ENCODE measurements around the gene TOP2B. TPM values are rescaled to one million over a fixed set of nuclear protein-coding genes. Genes with fewer than 3 reads are reported as not detected.

TOP2B gene
- total RNA-seq, 1 donor from 2014 or later = 200 TPM

- no peak for TF ChIP-seq CTCF (IDR thresholded peaks at IDR 0.05; ENCODE audit: unreplicated experiment)
- H3K9me3 Mint-ChIP-seq (ENCODE audit: low read depth) = no peaks in the 10 kb centered on the region
- no peak for DNase-seq (ENCODE audit: low spot score, unreplicated experiment)
- H3K27ac Mint-ChIP-seq = no peak overlapping the region
- no peaks in the 10 kb centered on the region for H3K36me3 Mint-ChIP-seq (ENCODE audit: insufficient read depth)
- no peak overlapping the region for H3K4me3 Mint-ChIP-seq (ENCODE audit: low read depth)
- H3K4me1 Mint-ChIP-seq (ENCODE audit: low read depth) = peaks cover 3% of the 10 kb centered on the region
- H3K27me3 Mint-ChIP-seq = peaks cover 3% of the 10 kb centered on the region
Observed at GRCh38 chr3:25683882-25684281, 19.2 kb upstream of the TOP2B start.

- no peak for TF ChIP-seq CTCF (IDR thresholded peaks at IDR 0.05; ENCODE audit: unreplicated experiment)
- no peaks in the 10 kb centered on the region for H3K9me3 Mint-ChIP-seq (ENCODE audit: low read depth)
- H3K27ac Mint-ChIP-seq = no peak overlapping the region
Observed at GRCh38 chr3:25683410-25683809, 18.7 kb upstream of the TOP2B start.

GRCh38 chr3:25679642-25680302 is 15.1 kb upstream of the TOP2B start:
- TF ChIP-seq CTCF (IDR thresholded peaks at IDR 0.05; ENCODE audit: unreplicated experiment) = no peak
- Mint-ChIP-seq H3K27ac (no peak overlapping the region), H3K4me3 (ENCODE audit: low read depth) (no peak overlapping the region), H3K4me1 (ENCODE audit: low read depth) (peaks cover 18% of the 10 kb centered on the region), H3K27me3 (no peaks in the 10 kb centered on the region), H3K36me3 (ENCODE audit: insufficient read depth) (no peaks in the 10 kb centered on the region), H3K9me3 (ENCODE audit: low read depth) (no peaks in the 10 kb centered on the region)
- DNase-seq (ENCODE audit: low spot score, unreplicated experiment) = no peak

More at GRCh38 chr3:25683410-25683809, 18.7 kb upstream of the TOP2B start:
- no peak for DNase-seq (ENCODE audit: low spot score, unreplicated experiment)
- peaks cover 8% of the 10 kb centered on the region for H3K4me1 Mint-ChIP-seq (ENCODE audit: low read depth)
- no peak overlapping the region for H3K4me3 Mint-ChIP-seq (ENCODE audit: low read depth)
- H3K36me3 Mint-ChIP-seq (ENCODE audit: insufficient read depth) = no peaks in the 10 kb centered on the region
- H3K27me3 Mint-ChIP-seq = peaks cover 3% of the 10 kb centered on the region

GRCh38 chr3:25679166-25679565 is 14.5 kb upstream of the TOP2B start:
- Mint-ChIP-seq H3K4me3 (ENCODE audit: low read depth) (no peak overlapping the region), H3K36me3 (ENCODE audit: insufficient read depth) (no peaks in the 10 kb centered on the region), H3K27ac (no peak overlapping the region), H3K9me3 (ENCODE audit: low read depth) (no peaks in the 10 kb centered on the region), H3K4me1 (ENCODE audit: low read depth) (peaks cover 18% of the 10 kb centered on the region), H3K27me3 (no peaks in the 10 kb centered on the region)
- no peak for TF ChIP-seq CTCF (IDR thresholded peaks at IDR 0.05; ENCODE audit: unreplicated experiment)
- no peak for DNase-seq (ENCODE audit: low spot score, unreplicated experiment)

GRCh38 chr3:25678581-25678980 is 13.9 kb upstream of the TOP2B start:
- H3K4me3 Mint-ChIP-seq (ENCODE audit: low read depth) = no peak overlapping the region
- TF ChIP-seq CTCF (IDR thresholded peaks at IDR 0.05; ENCODE audit: unreplicated experiment) = no peak
- DNase-seq (ENCODE audit: low spot score, unreplicated experiment) = no peak
- no peak overlapping the region for H3K27ac Mint-ChIP-seq
- H3K9me3 Mint-ChIP-seq (ENCODE audit: low read depth) = no peaks in the 10 kb centered on the region
- no peaks in the 10 kb centered on the region for H3K36me3 Mint-ChIP-seq (ENCODE audit: insufficient read depth)
- H3K4me1 Mint-ChIP-seq (ENCODE audit: low read depth) = peaks cover 18% of the 10 kb centered on the region
- H3K27me3 Mint-ChIP-seq = no peaks in the 10 kb centered on the region
